ENCODE data around the gene SLC17A7.

DNA sequence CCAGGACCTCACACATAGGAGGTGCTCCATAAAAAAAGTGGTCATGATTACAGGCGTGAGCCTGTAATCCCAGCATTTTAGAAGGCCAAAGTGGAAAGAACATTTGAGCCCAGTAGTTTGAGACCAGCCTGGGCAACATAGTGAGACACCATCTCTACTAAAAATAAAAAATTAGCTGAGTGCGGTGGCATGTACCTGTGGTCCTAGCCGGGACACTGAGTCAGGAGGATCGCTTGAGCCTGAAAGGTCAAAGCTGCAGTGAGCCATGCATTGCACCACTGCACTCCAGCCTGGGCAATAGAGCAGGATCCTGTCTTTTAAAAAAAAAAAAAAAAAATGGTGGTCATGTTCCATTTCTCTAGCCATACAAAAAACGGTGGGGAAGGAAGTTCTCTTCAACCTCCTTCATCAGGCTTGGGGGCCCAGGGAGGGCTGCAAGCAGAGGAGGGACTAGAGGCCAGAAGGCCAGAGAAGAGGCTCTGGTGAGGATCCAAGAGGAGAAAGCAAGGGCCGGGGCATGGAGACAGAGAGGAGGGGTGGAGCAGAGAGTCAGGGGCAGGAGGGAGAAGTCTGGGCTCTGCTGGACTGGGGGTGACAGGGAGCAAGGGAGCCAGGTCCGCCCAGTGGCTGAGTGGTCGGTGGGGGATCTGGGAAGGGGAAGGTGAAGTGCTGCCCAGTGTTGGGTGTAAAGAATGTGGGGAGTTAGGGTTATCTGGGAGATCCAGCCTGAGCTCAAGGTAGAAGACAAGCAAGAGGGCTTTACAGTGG is 44.4 kb downstream of the SLC17A7 start:
- TF ChIP-seq EZH2 (IDR thresholded peaks at IDR 0.05) (no peak), POLR2AphosphoS5 (IDR thresholded peaks at IDR 0.05; ENCODE audit: borderline replicate concordance, low read depth, low read length) (no peak), FOXP2 (optimal IDR thresholded peaks at IDR 0.05; ENCODE audit: control extremely low read depth, extremely low read length, insufficient read depth) (no peak)

Measured in SK-N-MC (cell line).